A673 (cell line): ENCODE measurements around the gene ZNG1F. TPM values are rescaled to one million over a fixed set of nuclear protein-coding genes. Genes with fewer than 3 reads are reported as not detected.
"Not testable (repeated sequence)": the region's sequence is repeated elsewhere in the genome, so short reads cannot be mapped to it uniquely, and the experiment has no call there.

Experiments
- Bru-seq: library from RNA; stranded (reverse); fragments of 400-500 nt; gene quantifications from one replicate; lab custom pipeline; 2021; lab: Mats Ljungman, UMichigan
- BruChase-seq, 2 experiments: library from RNA; stranded (reverse); fragments of 400-500 nt; gene quantifications; one replicate each; lab custom pipeline; 2021; lab: Mats Ljungman, UMichigan
- BruUV-seq: library from RNA; stranded (reverse); fragments of 400-500 nt; replicated peaks from 2 replicates; lab custom pipeline; 2021; lab: Mats Ljungman, UMichigan
- CTCF ChIA-PET: fragments of 300-600 bp; sonication (Branson Sonifier 250); formaldehyde crosslinking; loops from one replicate; lab custom pipeline; 2022; ENCODE audit warnings: antibody characterized with exemption; lab: Charles Lee
- POLR2A ChIA-PET: fragments of 300-600 bp; sonication (Branson Sonifier 250); formaldehyde crosslinking; loops from one replicate; lab custom pipeline; 2022; ENCODE audit warnings: antibody characterized with exemption; ENCODE audit not compliant: low non-redundant PET; lab: Charles Lee
- DNase-seq: peaks from one replicate; pipeline ENCODE4 v3.0.0-alpha.2; 2015; ENCODE audit warnings: low spot score
- H3K27ac ChIP-seq: fragments of 200-600 bp; sonication (generic); 2 replicates; pipeline ENCODE4 v1.5.1; 2016; ENCODE audit warnings: mixed run types, low read depth, mild to moderate bottlenecking, mixed read lengths, antibody characterized with exemption, low read length; ENCODE audit not compliant: poor library complexity, severe bottlenecking
- H3K27me3 ChIP-seq: fragments of 200-600 bp; sonication (generic); replicated peaks from 2 replicates; pipeline ENCODE4 v1.6.1; 2017; ENCODE audit warnings: mixed run types, low read depth, mild to moderate bottlenecking, mixed read lengths, antibody characterized with exemption, low read length; ENCODE audit not compliant: insufficient read depth, poor library complexity
- H3K36me3 ChIP-seq: fragments of 200-600 bp; sonication (generic); 2 replicates; pipeline ENCODE4 v1.6.1; 2016; ENCODE audit warnings: mixed run types, mild to moderate bottlenecking, mixed read lengths, antibody characterized with exemption, low read length; ENCODE audit not compliant: insufficient read depth, poor library complexity, severe bottlenecking
- H3K4me1 ChIP-seq: fragments of 200-600 bp; sonication (generic); 2 replicates; pipeline ENCODE4 v1.6.1; 2017; ENCODE audit warnings: mixed run types, mild to moderate bottlenecking, mixed read lengths, antibody characterized with exemption, low read length; ENCODE audit not compliant: insufficient read depth, poor library complexity, severe bottlenecking
- H3K4me3 ChIP-seq: fragments of 200-600 bp; sonication (generic); 2 replicates; pipeline ENCODE4 v1.5.1; 2016; ENCODE audit warnings: low read depth, mixed run types, mild to moderate bottlenecking, mixed read lengths, low read length; ENCODE audit not compliant: poor library complexity, severe bottlenecking
- H3K9me3 ChIP-seq: fragments of 200-600 bp; sonication (generic); 2 replicates; pipeline ENCODE4 v1.6.1; 2016; ENCODE audit warnings: mixed run types, low read depth, mild to moderate bottlenecking, mixed read lengths, antibody characterized with exemption, low read length; ENCODE audit not compliant: poor library complexity, severe bottlenecking
- intact Hi-C: fragments of 100-400 bp; cut with micrococcal nuclease; formaldehyde crosslinking; loops from one replicate; pipeline ENCODE4 v1.10.0; 2022; ENCODE audit not compliant: unreplicated experiment
- long read RNA-seq: library from polyadenylated mRNA; stranded (forward); transcript quantifications from one replicate; pipeline ENCODE4 v2.0.0, GENCODE V29; 2022
- total RNA-seq: library from RNA; stranded (reverse); gene quantifications from 2 replicates; pipeline ENCODE4 v1.2.3, GENCODE V29; 2021

ZNG1F gene
- total RNA-seq: 4.9 and 8.0 TPM in 2 replicates
- percentile 61 among the genes with signal in this experiment for Bru-seq, nascent RNA
- percentile 62 among the genes with signal in this experiment for BruChase-seq, experiment 1, labeled RNA remaining after a 2-hour chase
- percentile 50 among the genes with signal in this experiment for BruChase-seq, experiment 2, labeled RNA remaining after a 6-hour chase
- long read RNA-seq, partial matches to known transcripts: 43 of 64 reads
- long read RNA-seq, other reads (novel, unspliced or antisense): 21 of 64 reads

GRCh38 chr9:41189217-41189616 is at the start of gene ZNG1F:
TSS of gene ZNG1F (minus strand) at chr9:41189317. CDS start at chr9:41189258, 59 bp downstream.
- BruUV-seq, H3K27me3 ChIP-seq, H3K27ac ChIP-seq, DNase-seq, H3K4me3 ChIP-seq, POLR2A ChIA-PET, intact Hi-C loops, H3K4me1 ChIP-seq, H3K9me3 ChIP-seq, CTCF ChIA-PET, H3K36me3 ChIP-seq: not testable (repeated sequence)

GRCh38 chr9:41237110-41237749 is 48.1 kb upstream of the ZNG1F start:
- intact Hi-C loops, H3K4me3 ChIP-seq, CTCF ChIA-PET, BruUV-seq, H3K4me1 ChIP-seq, DNase-seq, H3K27ac ChIP-seq, H3K36me3 ChIP-seq, H3K27me3 ChIP-seq, POLR2A ChIA-PET: not testable (repeated sequence)
- peaks cover 18% of the 10 kb centered on the region for H3K9me3 ChIP-seq

GRCh38 chr9:41236486-41237109 is 47.5 kb upstream of the ZNG1F start:
- BruUV-seq, H3K27ac ChIP-seq, DNase-seq, H3K4me3 ChIP-seq, H3K36me3 ChIP-seq, H3K4me1 ChIP-seq, H3K27me3 ChIP-seq, CTCF ChIA-PET, POLR2A ChIA-PET, intact Hi-C loops: not testable (repeated sequence)
- H3K9me3 ChIP-seq: peaks cover 19% of the 10 kb centered on the region

GRCh38 chr9:41234811-41235805 is 46.0 kb upstream of the ZNG1F start:
- H3K4me1 ChIP-seq, H3K27me3 ChIP-seq, POLR2A ChIA-PET, intact Hi-C loops, DNase-seq, CTCF ChIA-PET, BruUV-seq, H3K4me3 ChIP-seq, H3K27ac ChIP-seq, H3K36me3 ChIP-seq: not testable (repeated sequence)
- H3K9me3 ChIP-seq: peaks cover 19% of the 10 kb centered on the region

- H3K27ac ChIP-seq, H3K27me3 ChIP-seq, intact Hi-C loops, H3K4me3 ChIP-seq, H3K4me1 ChIP-seq, POLR2A ChIA-PET, BruUV-seq, DNase-seq, H3K36me3 ChIP-seq, CTCF ChIA-PET: not testable (repeated sequence)
- H3K9me3 ChIP-seq: peaks cover 23% of the 10 kb centered on the region
These were observed 45.1 kb upstream of the ZNG1F start for GRCh38 chr9:41234221-41234620.

GRCh38 chr9:41232326-41232725 is 43.2 kb upstream of the ZNG1F start:
- H3K27ac ChIP-seq, POLR2A ChIA-PET, H3K27me3 ChIP-seq, DNase-seq, intact Hi-C loops, H3K4me3 ChIP-seq, H3K36me3 ChIP-seq, CTCF ChIA-PET, H3K4me1 ChIP-seq, BruUV-seq: not testable (repeated sequence)
- peaks cover 20% of the 10 kb centered on the region for H3K9me3 ChIP-seq

GRCh38 chr9:41230418-41230817 is 41.3 kb upstream of the ZNG1F start:
- peak; percentile 19 for DNase-seq
- intact Hi-C loops, CTCF ChIA-PET, BruUV-seq, H3K4me1 ChIP-seq, H3K27ac ChIP-seq, H3K36me3 ChIP-seq, H3K27me3 ChIP-seq, H3K4me3 ChIP-seq, POLR2A ChIA-PET: not testable (repeated sequence)
- peaks cover 16% of the 10 kb centered on the region for H3K9me3 ChIP-seq
